Activated CD4-positive, alpha-beta T cell treated with anti-CD3 and anti-CD28 coated beads, Interleukin-2, amount 50 U/mL, for 48 hours (primary cell): ENCODE results near the gene RPTOR.

Experiments used
- DNase-seq, 2 experiments: peaks; one replicate each; pipeline ENCODE4 v3.0.0-alpha.2; 2020

Gene RPTOR

GRCh38 chr17:80671039-80671824 is 126.6 kb downstream of the RPTOR start:
- DNase-seq: no peak

GRCh38 chr17:80671825-80672110 is 127.1 kb downstream of the RPTOR start:
- DNase-seq: no peak

GRCh38 chr17:80673152-80673920 is 128.7 kb downstream of the RPTOR start:
- no peak for DNase-seq

- no peak for DNase-seq
These were observed 130.9 kb downstream of the RPTOR start for GRCh38 chr17:80675438-80676095.

GRCh38 chr17:80676096-80676466 is 131.4 kb downstream of the RPTOR start:
- no peak for DNase-seq

- no peak for DNase-seq
These were observed 131.9 kb downstream of the RPTOR start for GRCh38 chr17:80676564-80676963.

GRCh38 chr17:80677214-80677756 is 132.6 kb downstream of the RPTOR start:
- no peak for DNase-seq

GRCh38 chr17:80679816-80680215 is 135.2 kb downstream of the RPTOR start:
- DNase-seq: no peak

GRCh38 chr17:80681215-80681614 is 136.6 kb downstream of the RPTOR start:
- DNase-seq: no peak

- no peak for DNase-seq
These were observed 137.7 kb downstream of the RPTOR start for GRCh38 chr17:80682372-80682771.

GRCh38 chr17:80683625-80684104 is 139.0 kb downstream of the RPTOR start:
- no peak for DNase-seq

- DNase-seq: no peak
These were observed 143.2 kb downstream of the RPTOR start for GRCh38 chr17:80687839-80688238.

GRCh38 chr17:80689129-80689619 is 144.5 kb downstream of the RPTOR start:
- DNase-seq: no peak

- no peak for DNase-seq
These were observed 147.1 kb downstream of the RPTOR start for GRCh38 chr17:80691784-80692183.

- DNase-seq: no peak
These were observed 148.4 kb downstream of the RPTOR start for GRCh38 chr17:80692931-80693467.

- DNase-seq: no peak
These were observed 148.9 kb downstream of the RPTOR start for GRCh38 chr17:80693511-80693910.

GRCh38 chr17:80694085-80694991 is 149.7 kb downstream of the RPTOR start:
- no peak for DNase-seq

GRCh38 chr17:80694992-80695912 is 150.6 kb downstream of the RPTOR start:
- peak; percentile 22 to 36 for DNase-seq

GRCh38 chr17:80695979-80696378 is 151.3 kb downstream of the RPTOR start:
- DNase-seq: no peak

- no peak for DNase-seq
These were observed 151.8 kb downstream of the RPTOR start for GRCh38 chr17:80696456-80696855.

GRCh38 chr17:80696964-80697363 is 152.3 kb downstream of the RPTOR start:
- DNase-seq: no peak
